ENCODE measurements around the gene DSCAM. TPM values are rescaled to one million over a fixed set of nuclear protein-coding genes. Genes with fewer than 3 reads are reported as not detected.

DSCAM gene
- total RNA-seq, 1 experiment from 2014 or later = 0.13 TPM

DNA sequence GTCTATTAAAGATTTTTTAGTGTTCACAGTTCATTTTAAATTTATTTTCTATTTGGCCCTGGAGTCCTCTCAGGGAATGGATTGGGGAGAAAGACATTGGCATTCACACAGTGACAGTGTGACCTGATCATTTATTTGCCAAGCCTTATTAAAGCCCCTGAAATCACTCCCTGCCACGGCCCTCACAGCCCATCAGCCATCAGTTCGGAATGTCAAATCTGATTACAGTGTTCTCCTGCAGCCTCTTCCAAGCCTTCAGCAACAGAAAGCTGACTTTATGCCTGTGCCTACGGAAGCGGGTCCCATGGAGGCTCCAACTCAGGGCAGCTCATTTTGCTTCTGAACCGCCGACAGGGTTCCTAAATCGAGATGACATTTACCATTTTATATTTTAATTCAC, 451.2 kb downstream of the DSCAM start:
- ChIA-PET POLR2A (no interaction called here), CTCF (no interaction called here)
- TF ChIP-seq SMAD4 (CRISPR knock-in tag; IDR thresholded peaks at IDR 0.05) = no peak
- TF ChIP-seq, protein P1, sequence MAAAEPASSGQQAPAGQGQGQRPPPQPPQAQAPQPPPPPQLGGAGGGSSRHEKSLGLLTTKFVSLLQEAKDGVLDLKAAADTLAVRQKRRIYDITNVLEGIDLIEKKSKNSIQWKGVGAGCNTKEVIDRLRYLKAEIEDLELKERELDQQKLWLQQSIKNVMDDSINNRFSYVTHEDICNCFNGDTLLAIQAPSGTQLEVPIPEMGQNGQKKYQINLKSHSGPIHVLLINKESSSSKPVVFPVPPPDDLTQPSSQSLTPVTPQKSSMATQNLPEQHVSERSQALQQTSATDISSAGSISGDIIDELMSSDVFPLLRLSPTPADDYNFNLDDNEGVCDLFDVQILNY (CRISPR knock-in tag; IDR thresholded peaks at IDR 0.05) = no peak
- TF ChIP-seq, protein P2, sequence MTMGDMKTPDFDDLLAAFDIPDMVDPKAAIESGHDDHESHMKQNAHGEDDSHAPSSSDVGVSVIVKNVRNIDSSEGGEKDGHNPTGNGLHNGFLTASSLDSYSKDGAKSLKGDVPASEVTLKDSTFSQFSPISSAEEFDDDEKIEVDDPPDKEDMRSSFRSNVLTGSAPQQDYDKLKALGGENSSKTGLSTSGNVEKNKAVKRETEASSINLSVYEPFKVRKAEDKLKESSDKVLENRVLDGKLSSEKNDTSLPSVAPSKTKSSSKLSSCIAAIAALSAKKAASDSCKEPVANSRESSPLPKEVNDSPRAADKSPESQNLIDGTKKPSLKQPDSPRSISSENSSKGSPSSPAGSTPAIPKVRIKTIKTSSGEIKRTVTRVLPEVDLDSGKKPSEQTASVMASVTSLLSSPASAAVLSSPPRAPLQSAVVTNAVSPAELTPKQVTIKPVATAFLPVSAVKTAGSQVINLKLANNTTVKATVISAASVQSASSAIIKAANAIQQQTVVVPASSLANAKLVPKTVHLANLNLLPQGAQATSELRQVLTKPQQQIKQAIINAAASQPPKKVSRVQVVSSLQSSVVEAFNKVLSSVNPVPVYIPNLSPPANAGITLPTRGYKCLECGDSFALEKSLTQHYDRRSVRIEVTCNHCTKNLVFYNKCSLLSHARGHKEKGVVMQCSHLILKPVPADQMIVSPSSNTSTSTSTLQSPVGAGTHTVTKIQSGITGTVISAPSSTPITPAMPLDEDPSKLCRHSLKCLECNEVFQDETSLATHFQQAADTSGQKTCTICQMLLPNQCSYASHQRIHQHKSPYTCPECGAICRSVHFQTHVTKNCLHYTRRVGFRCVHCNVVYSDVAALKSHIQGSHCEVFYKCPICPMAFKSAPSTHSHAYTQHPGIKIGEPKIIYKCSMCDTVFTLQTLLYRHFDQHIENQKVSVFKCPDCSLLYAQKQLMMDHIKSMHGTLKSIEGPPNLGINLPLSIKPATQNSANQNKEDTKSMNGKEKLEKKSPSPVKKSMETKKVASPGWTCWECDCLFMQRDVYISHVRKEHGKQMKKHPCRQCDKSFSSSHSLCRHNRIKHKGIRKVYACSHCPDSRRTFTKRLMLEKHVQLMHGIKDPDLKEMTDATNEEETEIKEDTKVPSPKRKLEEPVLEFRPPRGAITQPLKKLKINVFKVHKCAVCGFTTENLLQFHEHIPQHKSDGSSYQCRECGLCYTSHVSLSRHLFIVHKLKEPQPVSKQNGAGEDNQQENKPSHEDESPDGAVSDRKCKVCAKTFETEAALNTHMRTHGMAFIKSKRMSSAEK (CRISPR knock-in tag; IDR thresholded peaks at IDR 0.05; ENCODE audit: borderline replicate concordance) = no peak
- no peak for TF ChIP-seq ZNF671 (CRISPR knock-in tag; IDR thresholded peaks at IDR 0.05)
- TF ChIP-seq JUN (CRISPR knock-in tag; IDR thresholded peaks at IDR 0.05) = no peak
- TF ChIP-seq SP1 (CRISPR knock-in tag; conservative IDR thresholded peaks at IDR 0.05) = no peak
- no peak for TF ChIP-seq CREB1 (CRISPR knock-in tag; IDR thresholded peaks at IDR 0.05)
- TF ChIP-seq ZNF423 (CRISPR knock-in tag; IDR thresholded peaks at IDR 0.05) = no peak
- DNase-seq (ENCODE audit: low spot score) = no peak
- Mint-ChIP-seq H3K4me1 (no peaks in the 10 kb centered on the region), H3K36me3 (no peaks in the 10 kb centered on the region), H3K4me3 (no peak overlapping the region), H3K27me3 (ENCODE audit: low read depth) (no peaks in the 10 kb centered on the region), H3K9me3 (peaks cover 5% of the 10 kb centered on the region), H3K27ac (no peak overlapping the region)
- no peak for ATAC-seq

DNA sequence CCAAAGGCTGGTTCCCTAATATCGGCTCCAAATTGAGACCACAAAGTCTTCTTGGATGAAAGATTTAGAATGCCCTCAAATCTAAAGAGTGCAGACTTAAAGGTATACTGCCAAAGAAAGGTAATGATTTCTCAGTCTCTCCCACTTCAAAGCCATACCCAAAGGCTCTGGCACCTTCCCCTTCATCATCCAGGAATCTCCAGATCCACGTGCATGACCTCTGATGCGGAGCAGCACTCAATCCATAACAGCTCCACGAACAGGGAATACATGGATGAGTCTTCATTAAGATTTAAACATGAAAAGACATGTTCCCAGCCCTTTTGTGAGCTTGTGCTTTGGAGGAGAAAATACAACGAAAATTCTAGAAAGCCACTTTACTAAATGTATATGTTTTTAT, 453.9 kb downstream of the DSCAM start:
- Mint-ChIP-seq H3K27me3 (ENCODE audit: low read depth) (no peaks in the 10 kb centered on the region), H3K36me3 (no peaks in the 10 kb centered on the region), H3K27ac (no peak overlapping the region), H3K4me1 (no peaks in the 10 kb centered on the region), H3K4me3 (no peak overlapping the region), H3K9me3 (peaks cover 5% of the 10 kb centered on the region)
- DNase-seq (ENCODE audit: low spot score) (no peak), ATAC-seq (no peak)
- POLR2A ChIA-PET = interaction anchor here (0.6 kb wide), 1 partner anchor 974 kb away, joined by 3 read pairs; no protein-coding TSS in a partner anchor
- CTCF ChIA-PET = interaction anchor here (0.6 to 1.3 kb wide), 2 partner anchors 12 to 120 kb away, joined by 3 to 5 read pairs; no protein-coding TSS in a partner anchor
- TF ChIP-seq, protein P3, sequence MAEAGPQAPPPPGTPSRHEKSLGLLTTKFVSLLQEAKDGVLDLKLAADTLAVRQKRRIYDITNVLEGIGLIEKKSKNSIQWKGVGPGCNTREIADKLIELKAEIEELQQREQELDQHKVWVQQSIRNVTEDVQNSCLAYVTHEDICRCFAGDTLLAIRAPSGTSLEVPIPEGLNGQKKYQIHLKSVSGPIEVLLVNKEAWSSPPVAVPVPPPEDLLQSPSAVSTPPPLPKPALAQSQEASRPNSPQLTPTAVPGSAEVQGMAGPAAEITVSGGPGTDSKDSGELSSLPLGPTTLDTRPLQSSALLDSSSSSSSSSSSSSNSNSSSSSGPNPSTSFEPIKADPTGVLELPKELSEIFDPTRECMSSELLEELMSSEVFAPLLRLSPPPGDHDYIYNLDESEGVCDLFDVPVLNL (CRISPR knock-in tag; IDR thresholded peaks at IDR 0.05; ENCODE audit: borderline replicate concordance, low read depth) = no peak
- no peak for TF ChIP-seq RORB (CRISPR knock-in tag; IDR thresholded peaks at IDR 0.05)
- no peak for TF ChIP-seq ETV6 (CRISPR knock-in tag; IDR thresholded peaks at IDR 0.05)
- TF ChIP-seq, protein P4, sequence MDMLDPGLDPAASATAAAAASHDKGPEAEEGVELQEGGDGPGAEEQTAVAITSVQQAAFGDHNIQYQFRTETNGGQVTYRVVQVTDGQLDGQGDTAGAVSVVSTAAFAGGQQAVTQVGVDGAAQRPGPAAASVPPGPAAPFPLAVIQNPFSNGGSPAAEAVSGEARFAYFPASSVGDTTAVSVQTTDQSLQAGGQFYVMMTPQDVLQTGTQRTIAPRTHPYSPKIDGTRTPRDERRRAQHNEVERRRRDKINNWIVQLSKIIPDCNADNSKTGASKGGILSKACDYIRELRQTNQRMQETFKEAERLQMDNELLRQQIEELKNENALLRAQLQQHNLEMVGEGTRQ (CRISPR knock-in tag; IDR thresholded peaks at IDR 0.05) = no peak
- TF ChIP-seq ZBTB21 (CRISPR knock-in tag; IDR thresholded peaks at IDR 0.05; ENCODE audit: borderline replicate concordance) = no peak
- no peak for TF ChIP-seq HMGA2 (CRISPR knock-in tag; IDR thresholded peaks at IDR 0.05)

DNA sequence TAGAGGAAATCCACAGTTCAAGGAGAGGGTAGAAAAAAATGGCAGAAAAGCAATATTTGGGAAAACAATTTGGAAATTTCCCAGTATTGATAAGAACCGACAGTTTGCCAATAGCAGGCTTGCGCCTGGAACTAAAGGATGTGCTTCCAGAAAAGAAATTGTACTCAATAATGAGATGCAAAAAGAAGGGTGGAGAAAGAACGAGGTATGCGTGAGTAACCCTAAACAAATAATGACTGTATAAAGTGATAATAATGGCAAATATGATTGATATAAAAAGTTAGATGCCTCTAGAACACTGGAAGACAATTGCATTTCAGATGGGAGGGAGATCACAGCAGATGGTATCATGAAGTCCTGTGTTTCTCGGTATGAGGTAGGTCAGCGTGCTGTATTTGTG, 458.9 kb downstream of the DSCAM start:
- CTCF ChIA-PET = no interaction called here
- no peaks in the 10 kb centered on the region for H3K27me3 Mint-ChIP-seq (ENCODE audit: low read depth)
- H3K36me3 Mint-ChIP-seq = no peaks in the 10 kb centered on the region
- no peak for ATAC-seq
- H3K4me3 Mint-ChIP-seq = no peak overlapping the region
- peaks cover 5% of the 10 kb centered on the region for H3K4me1 Mint-ChIP-seq
- H3K27ac Mint-ChIP-seq = no peak overlapping the region
- POLR2A ChIA-PET = no interaction called here
- DNase-seq (ENCODE audit: low spot score) = no peak
- H3K9me3 Mint-ChIP-seq = no peaks in the 10 kb centered on the region
- TF ChIP-seq, protein P5, sequence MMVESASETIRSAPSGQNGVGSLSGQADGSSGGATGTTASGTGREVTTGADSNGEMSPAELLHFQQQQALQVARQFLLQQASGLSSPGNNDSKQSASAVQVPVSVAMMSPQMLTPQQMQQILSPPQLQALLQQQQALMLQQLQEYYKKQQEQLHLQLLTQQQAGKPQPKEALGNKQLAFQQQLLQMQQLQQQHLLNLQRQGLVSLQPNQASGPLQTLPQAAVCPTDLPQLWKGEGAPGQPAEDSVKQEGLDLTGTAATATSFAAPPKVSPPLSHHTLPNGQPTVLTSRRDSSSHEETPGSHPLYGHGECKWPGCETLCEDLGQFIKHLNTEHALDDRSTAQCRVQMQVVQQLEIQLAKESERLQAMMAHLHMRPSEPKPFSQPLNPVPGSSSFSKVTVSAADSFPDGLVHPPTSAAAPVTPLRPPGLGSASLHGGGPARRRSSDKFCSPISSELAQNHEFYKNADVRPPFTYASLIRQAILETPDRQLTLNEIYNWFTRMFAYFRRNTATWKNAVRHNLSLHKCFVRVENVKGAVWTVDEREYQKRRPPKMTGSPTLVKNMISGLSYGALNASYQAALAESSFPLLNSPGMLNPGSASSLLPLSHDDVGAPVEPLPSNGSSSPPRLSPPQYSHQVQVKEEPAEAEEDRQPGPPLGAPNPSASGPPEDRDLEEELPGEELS (CRISPR knock-in tag; IDR thresholded peaks at IDR 0.05) = no peak
- TF ChIP-seq, protein P6, sequence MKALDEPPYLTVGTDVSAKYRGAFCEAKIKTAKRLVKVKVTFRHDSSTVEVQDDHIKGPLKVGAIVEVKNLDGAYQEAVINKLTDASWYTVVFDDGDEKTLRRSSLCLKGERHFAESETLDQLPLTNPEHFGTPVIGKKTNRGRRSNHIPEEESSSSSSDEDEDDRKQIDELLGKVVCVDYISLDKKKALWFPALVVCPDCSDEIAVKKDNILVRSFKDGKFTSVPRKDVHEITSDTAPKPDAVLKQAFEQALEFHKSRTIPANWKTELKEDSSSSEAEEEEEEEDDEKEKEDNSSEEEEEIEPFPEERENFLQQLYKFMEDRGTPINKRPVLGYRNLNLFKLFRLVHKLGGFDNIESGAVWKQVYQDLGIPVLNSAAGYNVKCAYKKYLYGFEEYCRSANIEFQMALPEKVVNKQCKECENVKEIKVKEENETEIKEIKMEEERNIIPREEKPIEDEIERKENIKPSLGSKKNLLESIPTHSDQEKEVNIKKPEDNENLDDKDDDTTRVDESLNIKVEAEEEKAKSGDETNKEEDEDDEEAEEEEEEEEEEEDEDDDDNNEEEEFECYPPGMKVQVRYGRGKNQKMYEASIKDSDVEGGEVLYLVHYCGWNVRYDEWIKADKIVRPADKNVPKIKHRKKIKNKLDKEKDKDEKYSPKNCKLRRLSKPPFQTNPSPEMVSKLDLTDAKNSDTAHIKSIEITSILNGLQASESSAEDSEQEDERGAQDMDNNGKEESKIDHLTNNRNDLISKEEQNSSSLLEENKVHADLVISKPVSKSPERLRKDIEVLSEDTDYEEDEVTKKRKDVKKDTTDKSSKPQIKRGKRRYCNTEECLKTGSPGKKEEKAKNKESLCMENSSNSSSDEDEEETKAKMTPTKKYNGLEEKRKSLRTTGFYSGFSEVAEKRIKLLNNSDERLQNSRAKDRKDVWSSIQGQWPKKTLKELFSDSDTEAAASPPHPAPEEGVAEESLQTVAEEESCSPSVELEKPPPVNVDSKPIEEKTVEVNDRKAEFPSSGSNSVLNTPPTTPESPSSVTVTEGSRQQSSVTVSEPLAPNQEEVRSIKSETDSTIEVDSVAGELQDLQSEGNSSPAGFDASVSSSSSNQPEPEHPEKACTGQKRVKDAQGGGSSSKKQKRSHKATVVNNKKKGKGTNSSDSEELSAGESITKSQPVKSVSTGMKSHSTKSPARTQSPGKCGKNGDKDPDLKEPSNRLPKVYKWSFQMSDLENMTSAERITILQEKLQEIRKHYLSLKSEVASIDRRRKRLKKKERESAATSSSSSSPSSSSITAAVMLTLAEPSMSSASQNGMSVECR (CRISPR knock-in tag; IDR thresholded peaks at IDR 0.05; ENCODE audit: borderline replicate concordance) = no peak
- TF ChIP-seq SOX15 (CRISPR knock-in tag; IDR thresholded peaks at IDR 0.05) (no peak), KAT7 (CRISPR knock-in tag; IDR thresholded peaks at IDR 0.05; ENCODE audit: borderline replicate concordance) (no peak)
